Measurements from ENCODE around the gene HIRIP3. TPM values are rescaled to one million over a fixed set of nuclear protein-coding genes. Genes with fewer than 3 reads are reported as not detected.

HIRIP3 gene, protein sequence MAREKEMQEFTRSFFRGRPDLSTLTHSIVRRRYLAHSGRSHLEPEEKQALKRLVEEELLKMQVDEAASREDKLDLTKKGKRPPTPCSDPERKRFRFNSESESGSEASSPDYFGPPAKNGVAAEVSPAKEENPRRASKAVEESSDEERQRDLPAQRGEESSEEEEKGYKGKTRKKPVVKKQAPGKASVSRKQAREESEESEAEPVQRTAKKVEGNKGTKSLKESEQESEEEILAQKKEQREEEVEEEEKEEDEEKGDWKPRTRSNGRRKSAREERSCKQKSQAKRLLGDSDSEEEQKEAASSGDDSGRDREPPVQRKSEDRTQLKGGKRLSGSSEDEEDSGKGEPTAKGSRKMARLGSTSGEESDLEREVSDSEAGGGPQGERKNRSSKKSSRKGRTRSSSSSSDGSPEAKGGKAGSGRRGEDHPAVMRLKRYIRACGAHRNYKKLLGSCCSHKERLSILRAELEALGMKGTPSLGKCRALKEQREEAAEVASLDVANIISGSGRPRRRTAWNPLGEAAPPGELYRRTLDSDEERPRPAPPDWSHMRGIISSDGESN
- 9.0 and 15.5 TPM in 2 replicates for total RNA-seq

DNA sequence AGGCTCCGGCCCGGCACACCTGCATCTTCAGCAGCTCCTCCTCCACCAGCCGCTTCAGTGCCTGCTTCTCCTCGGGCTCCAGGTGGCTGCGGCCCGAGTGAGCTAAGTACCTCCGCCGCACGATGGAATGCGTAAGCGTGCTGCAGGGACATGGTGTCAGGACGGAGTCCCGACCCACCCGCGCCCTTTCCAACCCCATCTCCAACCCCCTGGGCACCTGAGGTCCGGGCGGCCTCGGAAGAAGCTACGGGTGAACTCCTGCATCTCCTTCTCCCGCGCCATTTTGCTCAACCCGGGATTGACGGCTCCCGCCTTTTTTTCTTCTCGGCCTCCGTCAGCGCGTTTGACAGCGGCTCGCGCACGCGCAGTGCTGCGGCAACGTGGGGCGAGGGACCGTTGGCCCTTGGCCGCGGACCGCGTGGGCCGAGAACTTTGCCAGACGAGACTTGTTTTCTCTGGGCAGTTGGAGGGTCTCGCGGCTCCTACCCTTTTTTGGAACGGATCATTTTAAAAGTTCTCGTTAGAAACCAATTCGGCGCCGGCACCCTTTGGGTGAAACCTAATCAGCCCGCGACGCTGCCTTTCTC is at the start of gene HIRIP3:
TSS of gene HIRIP3 (minus strand) at position 294 of the 587 bp plus-strand sequence. CDS start at position 282, 12 bp downstream.

DNA sequence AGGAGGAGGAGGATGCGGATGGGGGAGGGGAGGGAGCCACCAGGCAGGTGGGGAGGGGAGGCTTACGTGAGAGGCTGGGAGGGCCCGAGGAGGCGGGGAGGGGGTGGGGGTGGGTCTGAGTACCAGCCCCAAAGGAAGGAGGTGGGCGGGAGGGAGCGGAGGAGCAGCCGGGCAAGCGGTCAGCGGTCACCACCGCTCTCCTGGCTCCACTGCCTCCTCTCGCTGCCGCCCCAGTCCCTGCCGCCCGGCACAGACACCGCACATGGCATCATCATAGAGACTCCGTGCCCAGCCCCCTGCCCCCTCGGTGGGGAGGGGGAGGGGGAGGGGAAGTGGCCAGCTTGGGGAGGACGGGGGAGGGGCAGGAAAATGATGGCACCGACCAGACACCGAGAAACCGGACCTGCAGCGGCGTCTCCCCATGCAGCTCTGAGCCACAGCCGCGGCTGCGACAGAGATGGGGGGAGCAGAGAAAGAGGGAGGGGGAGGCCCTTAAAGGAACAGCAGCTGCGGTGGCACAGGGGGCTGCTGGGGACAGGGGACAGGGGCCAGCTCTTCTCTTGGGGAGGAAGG is 35.5 kb upstream of the HIRIP3 start, which contains the start of gene TLCD3B:
TSS of gene TLCD3B (minus strand) at position 431 of the 573 bp plus-strand sequence. CDS start 744 bp downstream, outside the sequence.

DNA sequence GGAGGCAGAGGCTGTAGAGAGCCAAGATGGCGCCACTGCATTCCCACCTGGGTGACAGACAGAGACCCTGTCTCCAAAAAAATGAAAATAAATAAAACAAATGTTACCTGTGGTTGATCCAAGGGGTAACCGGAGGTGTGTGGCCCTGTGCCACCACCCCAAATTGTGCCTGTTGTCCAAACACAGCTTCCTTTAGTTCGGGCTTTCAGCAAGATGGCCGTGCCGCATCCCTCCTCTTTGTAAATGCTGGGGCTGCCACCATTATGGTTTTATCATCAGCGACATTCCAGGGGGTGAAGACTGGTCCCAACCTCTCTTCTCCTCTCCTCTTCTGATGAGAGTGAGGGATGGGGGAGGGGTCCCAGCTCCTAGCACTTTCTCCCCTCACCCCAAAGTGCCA is 27.5 kb upstream of the HIRIP3 start, which contains the start of gene C16orf92:
TSS of gene C16orf92 (plus strand) at position 312 of the 400 bp plus-strand sequence. CDS start 143 bp downstream, outside the sequence.

DNA sequence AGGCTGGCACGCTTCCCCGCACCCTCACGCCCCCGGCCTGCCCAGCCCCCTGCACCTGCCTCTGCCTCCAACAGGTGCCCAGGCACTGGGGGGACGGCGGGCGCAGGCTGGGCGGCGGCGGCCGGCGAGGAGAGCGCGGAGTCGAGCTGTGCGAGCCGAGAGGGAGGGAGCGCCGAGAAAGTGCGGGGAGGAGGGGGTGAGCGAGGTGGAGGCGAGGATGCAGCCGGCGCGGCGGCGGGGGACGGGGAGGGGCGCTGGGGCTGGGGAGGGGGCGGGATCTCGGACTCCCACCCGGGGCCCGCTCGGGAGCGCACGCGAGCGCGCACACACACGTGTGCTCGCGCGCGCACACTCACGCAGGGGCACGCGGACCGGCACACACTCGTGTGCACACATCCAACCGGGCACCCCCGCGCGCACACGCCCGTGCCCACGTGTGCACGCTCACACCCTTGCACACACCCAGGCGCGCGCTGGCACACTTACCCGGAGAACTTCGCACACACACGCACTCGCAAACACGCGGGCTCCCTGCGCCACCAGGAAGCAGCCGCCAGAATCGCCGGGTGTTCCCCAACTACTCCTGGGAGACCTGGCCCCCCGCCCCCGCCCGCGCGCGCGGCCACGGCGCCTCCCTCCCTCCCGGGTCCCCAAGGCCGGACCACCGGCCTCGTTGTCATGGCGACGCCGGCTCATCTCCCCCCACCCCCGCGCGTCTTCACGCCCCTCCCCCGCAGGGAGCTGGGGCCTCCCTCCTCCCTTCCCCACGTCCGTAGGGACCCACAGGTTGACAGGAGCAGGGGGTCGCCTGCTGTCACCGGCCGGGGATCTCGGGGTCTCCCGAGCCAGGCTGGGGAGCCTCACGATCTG is 15.7 kb upstream of the HIRIP3 start, which contains the start of gene DOC2A:
TSS of gene DOC2A (minus strand) at position 184 of the 870 bp plus-strand sequence. CDS start 805 bp downstream, outside the sequence.

DNA sequence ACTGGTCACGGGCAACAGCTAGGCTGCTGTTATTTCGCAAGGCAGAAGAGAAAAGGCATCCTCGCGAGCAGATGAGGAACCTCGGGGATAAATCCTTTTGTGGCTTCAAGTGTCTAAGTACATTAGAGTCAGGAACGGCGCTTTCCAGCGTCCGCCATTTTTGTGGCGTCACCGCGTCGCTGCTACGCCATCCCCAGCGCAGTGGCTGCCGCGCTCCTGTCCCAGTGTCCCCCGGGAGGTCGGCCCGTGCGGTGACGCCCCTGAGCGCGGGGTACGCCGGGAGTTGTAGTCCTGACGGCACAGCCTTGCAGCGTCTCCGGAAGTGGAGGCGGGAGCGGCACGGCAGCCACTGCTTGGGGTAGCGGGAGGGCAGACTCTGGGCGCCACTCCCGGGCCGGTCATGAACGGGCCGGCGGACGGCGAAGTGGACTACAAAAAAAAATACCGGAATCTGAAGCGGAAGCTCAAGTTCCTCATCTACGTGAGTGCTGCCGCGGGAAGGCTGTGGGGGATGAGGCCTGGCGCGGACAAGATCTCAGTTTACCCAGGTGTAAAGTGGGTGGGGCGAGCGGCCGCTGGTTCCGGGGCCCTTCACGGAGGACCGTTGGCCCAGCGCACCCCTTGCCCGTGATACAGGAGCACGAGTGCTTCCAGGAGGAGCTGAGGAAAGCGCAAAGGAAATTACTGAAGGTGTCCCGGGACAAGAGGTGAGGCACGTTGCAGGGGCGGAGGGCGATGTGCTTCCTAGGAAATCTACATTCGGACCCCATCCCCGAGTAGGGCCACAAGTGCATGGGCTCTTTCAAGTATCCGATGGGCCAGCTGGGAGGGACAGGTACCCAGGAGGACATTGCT is 721 bp upstream of the HIRIP3 start, which contains the start of gene INO80E:
TSS of gene INO80E (plus strand) at position 331 of the 855 bp plus-strand sequence. CDS start at position 401, 70 bp downstream.

DNA sequence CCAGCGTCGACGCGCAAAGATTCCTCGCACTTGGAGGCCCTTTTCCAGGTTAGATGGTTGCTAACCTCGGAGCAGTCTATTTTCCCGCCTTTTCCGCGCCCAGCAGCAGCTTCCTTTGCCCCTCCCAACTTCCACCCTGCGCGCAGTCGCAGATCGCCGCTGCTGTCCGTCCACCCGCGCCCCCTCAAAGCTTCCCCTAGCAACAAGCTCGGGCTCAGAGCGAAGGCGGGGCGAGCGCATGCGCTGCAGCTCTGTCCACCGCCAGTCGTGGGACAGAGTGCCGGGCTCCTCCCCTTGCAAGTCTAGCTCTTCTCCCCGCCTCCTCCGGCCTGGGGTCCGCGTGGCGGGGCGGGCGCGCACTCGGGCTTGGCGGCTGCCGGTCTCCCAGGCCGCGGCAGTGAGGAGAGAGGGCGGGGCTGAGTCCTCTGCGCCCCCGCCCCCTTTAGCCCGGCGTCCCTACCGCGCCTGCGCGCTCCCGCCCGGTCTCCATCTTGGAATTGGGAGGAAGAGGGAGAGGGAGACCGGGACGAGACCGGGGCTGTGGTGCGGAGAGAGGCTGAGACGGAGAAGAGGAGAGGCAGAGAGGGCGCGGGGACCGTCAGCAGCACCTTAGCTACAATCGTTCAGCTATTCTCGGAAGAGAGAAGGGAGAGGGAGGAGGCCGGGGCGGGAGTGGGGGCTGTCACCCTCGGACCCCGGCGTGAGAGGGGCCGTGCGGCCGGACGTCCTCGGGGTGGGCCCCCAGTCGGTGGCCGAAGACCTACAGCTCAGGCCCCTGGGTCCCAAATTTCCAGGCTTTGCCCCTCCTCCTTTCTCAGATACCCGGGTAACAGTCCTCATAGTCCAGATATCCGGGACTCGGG is 21.8 kb downstream of the HIRIP3 start, which contains the start of gene TAOK2:
TSS of gene TAOK2 (plus strand) at position 485 of the 863 bp plus-strand sequence. CDS start 3,905 bp downstream, outside the sequence.

DNA sequence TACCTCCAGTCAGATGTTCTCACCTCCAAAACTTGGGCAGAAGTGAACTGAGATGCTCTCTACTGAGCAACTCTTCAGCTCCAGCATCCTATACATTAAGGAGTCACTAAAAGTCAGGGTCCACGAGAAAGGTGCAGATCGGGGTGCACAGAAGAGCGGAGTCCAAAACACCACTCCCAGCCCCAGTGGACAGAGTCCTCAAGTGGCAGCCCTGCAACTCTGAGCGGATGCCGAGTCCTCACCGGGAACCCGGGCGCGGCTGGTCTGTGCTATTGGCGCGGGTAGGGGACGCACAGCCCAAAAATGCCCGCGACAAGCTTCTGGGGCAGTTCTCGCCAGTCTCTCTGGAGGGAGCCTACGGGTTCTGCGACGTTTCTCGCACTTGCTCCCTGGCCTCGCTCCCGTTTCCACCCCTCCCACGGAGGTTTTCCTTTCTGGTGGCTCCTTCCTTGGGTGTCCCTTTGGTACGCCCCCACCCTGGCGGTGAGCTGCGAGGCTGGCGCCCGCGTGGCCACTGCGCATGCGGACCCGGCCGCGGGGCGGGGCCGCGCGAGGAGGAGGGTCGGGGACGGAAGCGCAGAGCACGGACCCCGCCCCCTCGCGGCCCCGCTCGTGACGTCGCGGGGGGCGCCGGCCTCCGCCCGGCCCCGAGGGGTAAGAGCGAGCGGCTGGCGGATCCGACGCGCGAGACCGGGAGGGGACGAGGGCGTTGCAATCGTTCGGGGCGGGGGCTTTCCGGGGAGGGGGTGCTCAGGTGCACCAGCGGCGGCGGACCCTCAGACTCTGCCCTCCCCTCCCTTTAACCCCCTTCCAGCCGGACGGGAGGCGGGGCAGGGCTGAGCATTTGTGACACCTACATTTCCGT is 33.7 kb downstream of the HIRIP3 start, which contains the start of gene TMEM219:
TSS of gene TMEM219 (plus strand) at position 601 of the 865 bp plus-strand sequence. CDS start 1,065 bp downstream, outside the sequence.

Other genes starting within 250 kb of the HIRIP3 start
- not detected in 2 replicates for gene C16orf54, start 249.6 kb downstream of the HIRIP3 start, total RNA-seq
- gene ZG16, start 217.4 kb downstream of the HIRIP3 start, total RNA-seq = not detected in 2 replicates
- gene KIF22, start 204.9 kb downstream of the HIRIP3 start, total RNA-seq = 33.2 and 134 TPM in 2 replicates
- gene MAZ, start 189.1 kb downstream of the HIRIP3 start, total RNA-seq = 128 and 170 TPM in 2 replicates
- 1.8 and 2.9 TPM in 2 replicates for gene PRRT2, start 183.4 kb downstream of the HIRIP3 start, total RNA-seq
- 21.1 and 30.1 TPM in 2 replicates for gene PAGR1, start 179.5 kb downstream of the HIRIP3 start, total RNA-seq
- 413 and 417 TPM in 2 replicates for gene MVP, start 175.2 kb downstream of the HIRIP3 start, total RNA-seq
- 59.4 and 102 TPM in 2 replicates for gene CDIPT, start 132.4 kb downstream of the HIRIP3 start, total RNA-seq
- gene SEZ6L2, start 96.1 kb downstream of the HIRIP3 start, total RNA-seq = 2.1 and 10.0 TPM in 2 replicates
- gene ASPHD1, start 95.1 kb downstream of the HIRIP3 start, total RNA-seq = 9.1 and 9.4 TPM in 2 replicates
- gene KCTD13, start 69.4 kb downstream of the HIRIP3 start, total RNA-seq = 13.2 and 14.3 TPM in 2 replicates
- 49.6 and 86.6 TPM in 2 replicates for gene TMEM219, start 33.5 kb downstream of the HIRIP3 start, total RNA-seq
- 56.2 and 62.0 TPM in 2 replicates for gene TAOK2, start 21.7 kb downstream of the HIRIP3 start, total RNA-seq
- gene INO80E, start 624 bp upstream of the HIRIP3 start, total RNA-seq = 17.2 and 47.3 TPM in 2 replicates
- gene DOC2A, start 15.4 kb upstream of the HIRIP3 start, total RNA-seq = 0.22 and 0.62 TPM in 2 replicates
- gene C16orf92, start 27.6 kb upstream of the HIRIP3 start, total RNA-seq = not detected in 2 replicates
- 0.22 TPM in 1 of 2 replicates, not detected in the other for gene TLCD3B, start 35.7 kb upstream of the HIRIP3 start, total RNA-seq
- gene ALDOA, start 70.1 kb upstream of the HIRIP3 start, total RNA-seq = 528 and 721 TPM in 2 replicates
- gene PPP4C, start 80.4 kb upstream of the HIRIP3 start, total RNA-seq = 226 and 306 TPM in 2 replicates
- gene TBX6, start 96.3 kb upstream of the HIRIP3 start, total RNA-seq = 0.11 and 0.12 TPM in 2 replicates
- 4.6 and 5.5 TPM in 2 replicates for gene YPEL3, start 100.6 kb upstream of the HIRIP3 start, total RNA-seq
- 0.55 and 1.1 TPM in 2 replicates for gene GDPD3, start 117.9 kb upstream of the HIRIP3 start, total RNA-seq
- 28.6 and 32.9 TPM in 2 replicates for gene MAPK3, start 127.6 kb upstream of the HIRIP3 start, total RNA-seq
- 2.7 and 2.9 TPM in 2 replicates for gene CORO1A, start 188.0 kb upstream of the HIRIP3 start, total RNA-seq
- 67.1 and 198 TPM in 2 replicates for gene BOLA2B, start 198.0 kb upstream of the HIRIP3 start, total RNA-seq
- 19.5 and 27.0 TPM in 2 replicates for gene SLX1A, start 198.3 kb upstream of the HIRIP3 start, total RNA-seq
- gene SULT1A3, start 203.6 kb upstream of the HIRIP3 start, total RNA-seq = 3.4 and 4.5 TPM in 2 replicates